IMR-90 (cell line): ENCODE data around the gene CLDN10. TPM values are rescaled to one million over a fixed set of nuclear protein-coding genes. Genes with fewer than 3 reads are reported as not detected.

Source experiments
- ATAC-seq: fragments of 200-7000 bp; cut with Tn5 transposase; 2 replicates; pipeline ENCODE4 v1.9.1; 2020; ENCODE audit warnings: low read depth, mild to moderate bottlenecking, moderate library complexity
- BruUV-seq: library from RNA; stranded (reverse); fragments of 400-500 nt; replicated peaks from 2 replicates; lab custom pipeline; 2021; lab: Mats Ljungman, UMichigan
- CTCF ChIA-PET: fragments of 300-600 bp; formaldehyde crosslinking; extraction: SDS; loops from one replicate; lab custom pipeline; 2021; ENCODE audit warnings: antibody characterized with exemption; lab: Yijun Ruan, JAX
- POLR2A ChIA-PET: fragments of 300-600 bp; sonication (Branson Sonifier 250); formaldehyde crosslinking; loops from one replicate; lab custom pipeline; 2022; ENCODE audit warnings: antibody characterized with exemption; ENCODE audit not compliant: unreplicated experiment; lab: Charles Lee
- DNase-seq: peaks from one replicate; pipeline ENCODE4 v3.0.0; 2013
- H2AFZ ChIP-seq: replicated peaks from 2 replicates; pipeline ENCODE3; 2013; ENCODE audit warnings: low read length, mild to moderate bottlenecking; ENCODE audit not compliant: poor library complexity
- H2AK5ac ChIP-seq: 2 replicates; pipeline ENCODE4 v1.6.1; 2013; ENCODE audit warnings: low read depth, low read length, inconsistent platforms
- H2AK9ac ChIP-seq: replicated peaks from 2 replicates; pipeline ENCODE3; 2013; ENCODE audit warnings: mild to moderate bottlenecking, low read depth, low read length, moderate library complexity; ENCODE audit not compliant: poor library complexity
- H2BK120ac ChIP-seq: 2 replicates; pipeline ENCODE4 v1.6.1; 2013; ENCODE audit warnings: low read depth, low read length, inconsistent platforms
- H2BK15ac ChIP-seq: 3 replicates; pipeline ENCODE4 v1.6.1; 2013; ENCODE audit warnings: low read depth, low read length, inconsistent platforms
- H2BK20ac ChIP-seq: 2 replicates; pipeline ENCODE4 v1.6.1; 2013; ENCODE audit warnings: low read depth, mild to moderate bottlenecking, inconsistent platforms, low read length, moderate library complexity
- H2BK5ac ChIP-seq: 2 replicates; pipeline ENCODE4 v1.6.1; 2013; ENCODE audit warnings: mild to moderate bottlenecking, low read depth, low read length, inconsistent platforms; ENCODE audit not compliant: poor library complexity, severe bottlenecking
- H3K14ac ChIP-seq: replicated peaks from 2 replicates; pipeline ENCODE4 v1.6.1; 2013; ENCODE audit warnings: low read depth, low read length, inconsistent platforms
- H3K18ac ChIP-seq: 2 replicates; pipeline ENCODE4 v1.6.1; 2013; ENCODE audit warnings: low read depth, low read length, control low read depth
- H3K23ac ChIP-seq: 2 replicates; pipeline ENCODE4 v1.6.1; 2013; ENCODE audit warnings: low read depth, low read length, inconsistent platforms
- H3K27ac ChIP-seq: 2 replicates; pipeline ENCODE4 v1.5.1; 2013; ENCODE audit warnings: mild to moderate bottlenecking, control low read depth, low read length; ENCODE audit not compliant: insufficient read depth
- H3K27me3 ChIP-seq: 2 replicates; pipeline ENCODE4 v1.6.1; 2013; ENCODE audit warnings: low read length; ENCODE audit not compliant: control insufficient read depth, insufficient read depth
- H3K36me3 ChIP-seq: 2 replicates; pipeline ENCODE4 v1.6.1; 2013; ENCODE audit warnings: low read length, mixed read lengths; ENCODE audit not compliant: control insufficient read depth, insufficient read depth
- H3K4ac ChIP-seq: 2 replicates; pipeline ENCODE4 v1.6.1; 2013; ENCODE audit warnings: low read depth, low read length, inconsistent platforms
- H3K4me1 ChIP-seq: 2 replicates; pipeline ENCODE4 v1.6.1; 2013; ENCODE audit warnings: low read length, mixed read lengths; ENCODE audit not compliant: control insufficient read depth, insufficient read depth
- H3K4me2 ChIP-seq: 2 replicates; pipeline ENCODE4 v1.6.1; 2013; ENCODE audit warnings: low read depth, mild to moderate bottlenecking, control low read depth, low read length, moderate library complexity
- H3K4me3 ChIP-seq: 2 replicates; pipeline ENCODE4 v1.5.1; 2013; ENCODE audit warnings: low read depth, mild to moderate bottlenecking, control low read depth, low read length, moderate library complexity; ENCODE audit not compliant: insufficient read depth
- H3K56ac ChIP-seq: 2 replicates; pipeline ENCODE4 v1.6.1; 2013; ENCODE audit warnings: low read length, inconsistent platforms; ENCODE audit not compliant: insufficient read depth; ENCODE audit errors: extremely low read depth
- H3K79me1 ChIP-seq, 2 experiments: 2 replicates each; pipeline ENCODE4 v1.6.1; 2013; ENCODE audit warnings: low read length in 2 of 2, inconsistent platforms in 1 of 2, low read depth in 1 of 2
- H3K9ac ChIP-seq: 2 replicates; pipeline ENCODE4 v1.6.1; 2013; ENCODE audit warnings: low read depth, low read length, control low read depth
- H3K9me1 ChIP-seq: 2 replicates; pipeline ENCODE4 v1.6.1; 2013; ENCODE audit warnings: low read length, inconsistent platforms; ENCODE audit not compliant: insufficient read depth
- H3K9me3 ChIP-seq: 2 replicates; pipeline ENCODE4 v1.6.1; 2013; ENCODE audit warnings: low read length; ENCODE audit not compliant: control insufficient read depth, insufficient read depth
- H4K20me1 ChIP-seq: 2 replicates; pipeline ENCODE4 v1.6.1; 2013; ENCODE audit warnings: low read length, inconsistent platforms; ENCODE audit not compliant: insufficient read depth
- H4K5ac ChIP-seq: 2 replicates; pipeline ENCODE4 v1.6.1; 2013; ENCODE audit warnings: mild to moderate bottlenecking, low read depth, low read length, control low read depth
- H4K8ac ChIP-seq, 2 experiments: 2 replicates each; pipeline ENCODE4 v1.6.1; 2013; ENCODE audit warnings: low read depth in 2 of 2, low read length in 2 of 2, control low read depth in 1 of 2, inconsistent platforms in 1 of 2
- H4K91ac ChIP-seq: 2 replicates; pipeline ENCODE4 v1.6.1; 2013; ENCODE audit warnings: low read depth, low read length, inconsistent platforms; ENCODE audit not compliant: insufficient read depth
- BHLHE40 ChIP-seq: fragments of 150-350 bp; IDR thresholded peaks from 2 replicates; pipeline ENCODE4 v1.6.1; 2016; ENCODE audit warnings: mild to moderate bottlenecking, low read depth, low read length
- CEBPB ChIP-seq: IDR thresholded peaks from 2 replicates; pipeline ENCODE4 v1.6.1; 2012; ENCODE audit warnings: low read depth, low read length, improper control_type of control experiment
- CHD1 ChIP-seq: IDR thresholded peaks from 2 replicates; pipeline ENCODE4 v1.6.1; 2012; ENCODE audit warnings: low read depth, low read length, improper control_type of control experiment
- ELK1 ChIP-seq: fragments of 150-350 bp; IDR thresholded peaks from 2 replicates; pipeline ENCODE4 v1.6.1; 2016; ENCODE audit warnings: low read depth, mild to moderate bottlenecking, low read length, moderate library complexity, borderline replicate concordance
- FOS ChIP-seq: fragments of 150-350 bp; IDR thresholded peaks from 2 replicates; pipeline ENCODE4 v1.6.1; 2016; ENCODE audit warnings: low read depth, low read length
- MAFK ChIP-seq: IDR thresholded peaks from 2 replicates; pipeline ENCODE4 v1.6.1; 2012; ENCODE audit warnings: low read depth, low read length, improper control_type of control experiment
- MAZ ChIP-seq: IDR thresholded peaks from 2 replicates; pipeline ENCODE4 v1.6.1; 2012; ENCODE audit warnings: low read depth, mild to moderate bottlenecking, low read length, improper control_type of control experiment, moderate library complexity, borderline replicate concordance
- RAD21 ChIP-seq: IDR thresholded peaks from 2 replicates; pipeline ENCODE4 v1.6.1; 2012; ENCODE audit warnings: low read length, improper control_type of control experiment
- RCOR1 ChIP-seq: IDR thresholded peaks from 2 replicates; pipeline ENCODE4 v1.6.1; 2012; ENCODE audit warnings: mild to moderate bottlenecking, low read length, improper control_type of control experiment; ENCODE audit not compliant: insufficient replicate concordance
- USF2 ChIP-seq: fragments of 150-350 bp; IDR thresholded peaks from 2 replicates; pipeline ENCODE4 v1.6.1; 2017; ENCODE audit warnings: mild to moderate bottlenecking, antibody characterized with exemption, low read length, low read depth
- WGBS, 2 experiments: methylation state at CpG; one replicate each; pipeline versions ENCODE4 v1.1.5 to v1.1.7; 2013; ENCODE audit warnings: missing lambda C conversion rate in 2 of 2; ENCODE audit not compliant: insufficient read length in 1 of 2; ENCODE audit errors: extremely low coverage in 2 of 2; 5-methylcytosine and 5-hydroxymethylcytosine counted together
- dilution Hi-C: fragments of 300-500 bp; cut with HindIII; formaldehyde crosslinking; loops from one replicate; pipeline ENCODE4 v1.14.3; 2018; ENCODE audit warnings: low sequenced_read_pairs; ENCODE audit not compliant: unreplicated experiment
- in situ Hi-C: fragments of 300-500 bp; cut with MboI; formaldehyde crosslinking; loops from 3 replicates; pipeline ENCODE4 v1.14.3; 2019; ENCODE audit warnings: low sequenced_read_pairs, inconsistent platforms, mixed read lengths
- intact Hi-C: fragments of 100-400 bp; cut with micrococcal nuclease; formaldehyde crosslinking; loops from 2 replicates; pipeline ENCODE4 v1.10.0; 2022
- polyA plus RNA-seq, 3 experiments: library from polyadenylated mRNA; depleted of rRNA; stranded (reverse); fragments of >200 nt; gene quantifications; 2 replicates each; pipeline ENCODE4 v1.2.3, GENCODE V29; 2012; ENCODE audit warnings: low replicate concordance in 1 of 3
- total RNA-seq: library from RNA; depleted of rRNA; stranded (reverse); fragments of >200 nt; gene quantifications from 2 replicates; pipeline ENCODE4 v1.2.3, GENCODE V29; 2012

CLDN10 gene
- total and polyA plus RNA-seq, 2 of the 4 experiments (the other 2 are of a cell fraction) = not detected

DNA sequence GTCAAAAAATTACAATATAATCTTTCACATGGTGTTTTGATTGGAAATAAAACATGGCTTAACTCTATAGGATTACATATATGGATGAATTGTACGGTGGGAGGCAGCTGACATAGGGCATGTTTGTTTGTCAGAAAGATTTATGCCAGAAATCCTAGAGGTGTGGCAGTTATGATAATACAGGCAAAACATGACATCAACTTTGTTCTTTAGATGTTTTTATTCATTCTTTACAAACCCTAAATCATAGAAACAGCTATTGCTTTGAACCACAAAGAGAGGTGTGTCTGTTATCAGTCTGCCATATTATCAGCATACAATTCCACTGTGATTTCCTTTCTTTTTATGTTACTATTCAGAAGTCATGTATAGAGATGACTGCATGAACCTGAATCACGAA, 8.2 kb upstream of the CLDN10 start:
- H3K4ac ChIP-seq = no peak overlapping the region
- H3K79me1 ChIP-seq = no peaks in the 10 kb centered on the region
- no peak overlapping the region for H3K56ac ChIP-seq
- no peak overlapping the region for H3K27ac ChIP-seq
- dilution Hi-C loops (no loop called here), intact Hi-C loops (no loop called here), in situ Hi-C loops (no loop called here)
- H3K9me1 ChIP-seq = no peaks in the 10 kb centered on the region
- CTCF ChIA-PET = interaction anchor here (0.6 to 0.7 kb wide), 2 partner anchors 65 to 477 kb away, joined by 3 read pairs; no protein-coding TSS in a partner anchor
- POLR2A ChIA-PET = no interaction called here
- no peak overlapping the region for H4K91ac ChIP-seq
- no peak overlapping the region for H3K4me3 ChIP-seq
- no peak overlapping the region for H3K4me2 ChIP-seq
- no peak overlapping the region for H3K9ac ChIP-seq
- H4K8ac ChIP-seq = no peak overlapping the region
- H3K18ac ChIP-seq = no peak overlapping the region
- H3K27me3 ChIP-seq = peaks cover 33% of the 10 kb centered on the region
- no peaks in the 10 kb centered on the region for H3K36me3 ChIP-seq
- H3K4me1 ChIP-seq = no peaks in the 10 kb centered on the region
- H4K20me1 ChIP-seq = no peaks in the 10 kb centered on the region
- H3K23ac ChIP-seq = no peak overlapping the region
- WGBS, 2 experiments = no CpG with 5 or more reads among the region's 2 CpGs
- no peak for DNase-seq
- H2BK20ac ChIP-seq = no peak overlapping the region
- H2AK9ac ChIP-seq = no peak overlapping the region
- no peak overlapping the region for H2BK120ac ChIP-seq
- BruUV-seq = no TSS peak
- no peak overlapping the region for H2AK5ac ChIP-seq
- no peak overlapping the region for H3K14ac ChIP-seq
- no peak for TF ChIP-seq USF2
- no peak for TF ChIP-seq FOS
- no peak for TF ChIP-seq RCOR1
- no peak for TF ChIP-seq CEBPB
- TF ChIP-seq BHLHE40 = no peak
- no peak for TF ChIP-seq CHD1
- no peak for TF ChIP-seq ELK1
- TF ChIP-seq MAFK = no peak
- no peak for TF ChIP-seq RAD21
- TF ChIP-seq MAZ = no peak
- no peak overlapping the region for H2BK15ac ChIP-seq
- H2BK5ac ChIP-seq = no peak overlapping the region
- H3K9me3 ChIP-seq = no peaks in the 10 kb centered on the region
- no peak overlapping the region for H4K5ac ChIP-seq
- ATAC-seq = no peak
- H2AFZ ChIP-seq = no peak overlapping the region
